ENCODE data around the gene BAIAP2. TPM values are rescaled to one million over a fixed set of nuclear protein-coding genes. Genes with fewer than 3 reads are reported as not detected.

BAIAP2 gene
- polyA plus RNA-seq, 2 of the 4 experiments (the other 2 are of a cell fraction), result 7.1 to 27.5 TPM

DNA sequence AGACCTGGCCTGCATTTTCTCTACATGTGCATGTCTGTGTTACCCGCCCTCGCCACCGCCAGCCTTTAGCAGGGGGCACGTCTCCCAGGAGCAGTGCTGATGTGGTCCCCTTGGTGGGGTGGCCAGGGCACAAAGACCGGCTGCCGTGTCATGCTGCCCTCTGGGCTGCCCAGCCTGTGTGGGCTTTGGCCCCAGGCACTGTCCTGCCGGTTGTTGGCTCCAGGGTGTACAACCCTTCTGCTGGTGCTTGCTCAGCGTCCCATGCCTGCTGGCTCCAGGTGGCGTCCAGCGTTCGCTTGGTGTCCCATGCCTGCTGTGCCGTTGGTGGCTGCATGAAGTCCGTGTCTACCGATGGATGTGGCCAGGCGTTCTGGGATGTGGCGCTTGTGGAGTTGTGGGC, 4.1 kb downstream of the BAIAP2 start:
- Histone ChIP-seq H3K27ac (no peak overlapping the region), H3K4me2 (no peak overlapping the region), H3K9me3 (no peaks in the 10 kb centered on the region), H3K4me1 (peaks cover 38% of the 10 kb centered on the region), H3K4me3 (no peak overlapping the region)
- FAIRE-seq (no peak), DNase-seq (ENCODE audit: low read depth in 1 of 2, low spot score in 1 of 2) (no peak), ATAC-seq (no peak)
- TF ChIP-seq ZFP36 (IDR thresholded peaks at IDR 0.05; ENCODE audit: borderline replicate concordance, partially characterized antibody), result no peak
- TF ChIP-seq, protein P1, sequence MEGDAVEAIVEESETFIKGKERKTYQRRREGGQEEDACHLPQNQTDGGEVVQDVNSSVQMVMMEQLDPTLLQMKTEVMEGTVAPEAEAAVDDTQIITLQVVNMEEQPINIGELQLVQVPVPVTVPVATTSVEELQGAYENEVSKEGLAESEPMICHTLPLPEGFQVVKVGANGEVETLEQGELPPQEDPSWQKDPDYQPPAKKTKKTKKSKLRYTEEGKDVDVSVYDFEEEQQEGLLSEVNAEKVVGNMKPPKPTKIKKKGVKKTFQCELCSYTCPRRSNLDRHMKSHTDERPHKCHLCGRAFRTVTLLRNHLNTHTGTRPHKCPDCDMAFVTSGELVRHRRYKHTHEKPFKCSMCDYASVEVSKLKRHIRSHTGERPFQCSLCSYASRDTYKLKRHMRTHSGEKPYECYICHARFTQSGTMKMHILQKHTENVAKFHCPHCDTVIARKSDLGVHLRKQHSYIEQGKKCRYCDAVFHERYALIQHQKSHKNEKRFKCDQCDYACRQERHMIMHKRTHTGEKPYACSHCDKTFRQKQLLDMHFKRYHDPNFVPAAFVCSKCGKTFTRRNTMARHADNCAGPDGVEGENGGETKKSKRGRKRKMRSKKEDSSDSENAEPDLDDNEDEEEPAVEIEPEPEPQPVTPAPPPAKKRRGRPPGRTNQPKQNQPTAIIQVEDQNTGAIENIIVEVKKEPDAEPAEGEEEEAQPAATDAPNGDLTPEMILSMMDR (IDR thresholded peaks at IDR 0.05), result no peak
- no peak for TF ChIP-seq POLR2AphosphoS2 (conservative IDR thresholded peaks at IDR 0.05; ENCODE audit: low read length)
- TF ChIP-seq HDAC2 (IDR thresholded peaks at IDR 0.05), result no peak
- TF ChIP-seq ZNF302 (CRISPR knock-in tag; IDR thresholded peaks at IDR 0.05), result no peak
- TF ChIP-seq MYC (IDR thresholded peaks at IDR 0.05; ENCODE audit: borderline replicate concordance, low read length), result no peak
- no peak for TF ChIP-seq CEBPB (IDR thresholded peaks at IDR 0.05)
- no peak for TF ChIP-seq KDM5A (IDR thresholded peaks at IDR 0.05)
- no peak for TF ChIP-seq POLR2A (IDR thresholded peaks at IDR 0.05; ENCODE audit: low read length)
- no peak for TF ChIP-seq CBX2 (IDR thresholded peaks at IDR 0.05; ENCODE audit: borderline replicate concordance, low read depth)
- 94% methylated on average over 9 of the region's 16 CpGs for WGBS (ENCODE audit: missing lambda C conversion rate)
- CTCF ChIA-PET, result interaction anchor here (1.1 to 37.9 kb wide), 7 partner anchors 11 to 59 kb away, joined by 3 to 880 read pairs (median 10); no protein-coding TSS in a partner anchor
- POLR2A ChIA-PET, result no interaction called here

DNA sequence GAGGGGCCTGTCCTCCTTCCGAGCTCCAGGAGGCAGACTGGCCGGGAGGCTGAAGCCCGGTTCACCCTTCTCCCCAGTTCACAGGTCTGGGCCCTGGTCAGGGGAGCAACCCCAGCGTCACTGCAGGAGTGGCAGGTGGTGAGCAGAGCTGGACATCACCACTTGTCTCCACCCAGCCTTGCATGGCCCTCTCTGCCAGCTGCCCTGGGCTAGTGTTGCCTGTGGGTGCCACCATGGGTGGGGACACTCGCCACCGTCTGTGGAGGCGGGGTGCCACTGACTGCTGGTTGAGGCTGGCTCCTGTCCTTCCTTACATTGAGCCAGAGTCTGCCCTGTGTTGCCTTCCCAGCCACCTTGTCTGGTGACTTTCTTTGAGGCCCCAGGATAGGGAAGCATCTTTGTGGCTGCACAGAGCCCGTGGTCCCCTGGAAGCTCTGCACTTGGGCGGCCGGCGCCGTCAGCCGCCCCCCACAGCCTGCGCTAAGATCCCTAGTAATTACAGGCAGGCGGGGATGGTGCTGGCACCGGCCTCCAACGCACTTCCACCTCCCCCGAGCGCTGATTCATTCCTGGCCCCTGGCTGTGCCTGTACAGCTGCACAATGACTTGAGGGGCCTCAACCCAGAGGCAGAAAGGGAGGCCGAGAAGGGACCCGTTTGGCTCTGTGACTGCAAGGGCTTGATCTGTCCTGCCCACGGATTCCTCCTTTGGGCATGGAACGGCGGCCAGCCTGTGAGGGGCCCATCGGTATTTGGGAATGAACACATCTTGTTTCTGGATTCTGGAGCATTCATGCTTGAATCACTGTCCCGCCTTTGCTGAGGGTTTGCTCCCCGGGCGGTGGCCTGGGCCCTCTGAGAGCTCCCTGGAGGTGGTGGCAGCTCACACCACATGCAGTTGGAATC, 5.2 kb downstream of the BAIAP2 start:
- no peak for FAIRE-seq

More for the DNA sequence above, 5.2 kb downstream of the BAIAP2 start:
- H3K9me3 ChIP-seq, result no peaks in the 10 kb centered on the region
- ATAC-seq, result peak; percentile 8 to 39; a peak in 4 of 6 replicates
- H3K4me3 ChIP-seq, result no peak overlapping the region
- no peak for TF ChIP-seq SMC3 (IDR thresholded peaks at IDR 0.05)
- TF ChIP-seq ZFP36 (IDR thresholded peaks at IDR 0.05; ENCODE audit: borderline replicate concordance, partially characterized antibody), result peak; percentile 27
- TF ChIP-seq, protein P2, sequence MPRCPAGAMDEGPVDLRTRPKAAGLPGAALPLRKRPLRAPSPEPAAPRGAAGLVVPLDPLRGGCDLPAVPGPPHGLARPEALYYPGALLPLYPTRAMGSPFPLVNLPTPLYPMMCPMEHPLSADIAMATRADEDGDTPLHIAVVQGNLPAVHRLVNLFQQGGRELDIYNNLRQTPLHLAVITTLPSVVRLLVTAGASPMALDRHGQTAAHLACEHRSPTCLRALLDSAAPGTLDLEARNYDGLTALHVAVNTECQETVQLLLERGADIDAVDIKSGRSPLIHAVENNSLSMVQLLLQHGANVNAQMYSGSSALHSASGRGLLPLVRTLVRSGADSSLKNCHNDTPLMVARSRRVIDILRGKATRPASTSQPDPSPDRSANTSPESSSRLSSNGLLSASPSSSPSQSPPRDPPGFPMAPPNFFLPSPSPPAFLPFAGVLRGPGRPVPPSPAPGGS (IDR thresholded peaks at IDR 0.05), result no peak
- TF ChIP-seq TFCP2L1 (CRISPR knock-in tag; IDR thresholded peaks at IDR 0.05), result no peak
- TF ChIP-seq, protein P1 (IDR thresholded peaks at IDR 0.05), result no peak
- no peak for TF ChIP-seq HOXA7 (CRISPR knock-in tag; IDR thresholded peaks at IDR 0.05)
- no peak for TF ChIP-seq ESRRA (IDR thresholded peaks at IDR 0.05; ENCODE audit: borderline replicate concordance, low read length)
- TF ChIP-seq NFE2L2 (conservative IDR thresholded peaks at IDR 0.05; ENCODE audit: low read length), result no peak
- H3K4me1 ChIP-seq, result peaks cover 48% of the 10 kb centered on the region
- ChIA-PET POLR2A (no interaction called here), CTCF (interaction anchor here (0.8 to 37.9 kb wide), 10 partner anchors 9 to 58 kb away, joined by 3 to 880 read pairs (median 5); no protein-coding TSS in a partner anchor)
- H3K4me2 ChIP-seq, result peak overlapping the region; percentile 70
- 42% methylated on average over 26 of the region's 28 CpGs for WGBS (ENCODE audit: missing lambda C conversion rate)
- peak in 1 of 2 experiments; percentile 42 for DNase-seq (ENCODE audit: low read depth in 1 of 2, low spot score in 1 of 2)
- H3K27ac ChIP-seq, result peak overlapping the region; percentile 70 to 83

Data from A549 (cell line).